OCI-LY3 (cell line): ENCODE measurements around the gene PMVK.
"Not testable (repeated sequence)": the region's sequence is repeated elsewhere in the genome, so short reads cannot be mapped to it uniquely, and the experiment has no call there.

ENCODE experiments used
- CTCF ChIP-seq: fragments of 200-600, 300-600 bp; sonication (generic); IDR thresholded peaks from 2 replicates; pipeline ENCODE4 v1.5.1; 2014; ENCODE audit warnings: antibody characterized with exemption, low read length, low read depth
- EZH2phosphoT487 ChIP-seq: fragments of 200-600 bp; shearing (Covaris generic); IDR thresholded peaks from 2 replicates; pipeline ENCODE4 v1.6.1; 2018; ENCODE audit warnings: antibody characterized with exemption, mixed run types, low read depth

- TF ChIP-seq CTCF, EZH2phosphoT487: not testable (repeated sequence)
These were observed 41.2 kb upstream of the PMVK start for GRCh38 chr1:154977762-154978161.
